Measurements from ENCODE around the gene RGL2.
A peak's percentile ranks its signal among the peaks of the same experiment; 100 is the strongest.
"Not testable (repeated sequence)": the region's sequence is repeated elsewhere in the genome, so short reads cannot be mapped to it uniquely, and the experiment has no call there.

RGL2 gene

GRCh38 chr6:33272275-33273128 is 26.2 kb downstream of the RGL2 start:
- Histone ChIP-seq H3K36me3 (ENCODE audit: control insufficient read depth, insufficient read depth, low read length) (peaks cover 18% of the 10 kb centered on the region; the same call in 1 of the 2 replicates), H3K9me3 (ENCODE audit: control insufficient read depth, insufficient read depth, low read length) (no peaks in the 10 kb centered on the region), H3K4me3 (ENCODE audit: low read length) (peak overlapping the region; percentile 92), H3K27me3 (ENCODE audit: control insufficient read depth, insufficient read depth, low read length) (no peaks in the 10 kb centered on the region), H3K27ac (ENCODE audit: low read length) (no peak overlapping the region), H3K4me1 (ENCODE audit: control insufficient read depth, insufficient read depth, low read length) (no peaks in the 10 kb centered on the region)
- DNase-seq (ENCODE audit: low read depth, low spot score), result no peak
- WGBS (ENCODE audit: insufficient coverage, insufficient read length), result no CpG with 5 or more reads among the region's 22 CpGs

GRCh38 chr6:33271468-33272274 is 27.1 kb downstream of the RGL2 start, which contains the start of the genes RPS18 and VPS52:
TSS of gene RPS18 (plus strand) at chr6:33272075. CDS start at chr6:33272120, 45 bp downstream.
TSS of gene VPS52 (minus strand) at chr6:33271876. CDS start at chr6:33271675, 201 bp downstream.
- peaks cover 26% of the 10 kb centered on the region; the same call in 1 of the 2 replicates for H3K36me3 ChIP-seq (ENCODE audit: control insufficient read depth, insufficient read depth, low read length)
- WGBS (ENCODE audit: insufficient coverage, insufficient read length), result no CpG with 5 or more reads among the region's 48 CpGs

GRCh38 chr6:33271117-33271467 is 27.6 kb downstream of the RGL2 start:
- Histone ChIP-seq H3K27me3 (ENCODE audit: control insufficient read depth, insufficient read depth, low read length) (no peaks in the 10 kb centered on the region), H3K27ac (ENCODE audit: low read length) (no peak overlapping the region), H3K4me3 (ENCODE audit: low read length) (peak overlapping the region; percentile 92; the same call in 1 of the 2 replicates), H3K36me3 (ENCODE audit: control insufficient read depth, insufficient read depth, low read length) (peaks cover 31% of the 10 kb centered on the region; the same call in 1 of the 2 replicates), H3K9me3 (ENCODE audit: control insufficient read depth, insufficient read depth, low read length) (no peaks in the 10 kb centered on the region), H3K4me1 (ENCODE audit: control insufficient read depth, insufficient read depth, low read length) (no peaks in the 10 kb centered on the region)
- no peak for DNase-seq (ENCODE audit: low read depth, low spot score)
- WGBS (ENCODE audit: insufficient coverage, insufficient read length), result no CpG with 5 or more reads among the region's 7 CpGs

More at GRCh38 chr6:33271468-33272274, 27.1 kb downstream of the RGL2 start, which contains the start of the genes RPS18 and VPS52:
- Histone ChIP-seq H3K27me3 (ENCODE audit: control insufficient read depth, insufficient read depth, low read length) (no peaks in the 10 kb centered on the region), H3K9me3 (ENCODE audit: control insufficient read depth, insufficient read depth, low read length) (no peaks in the 10 kb centered on the region), H3K4me3 (ENCODE audit: low read length) (peak within 1 kb of the TSS; percentile 92), H3K4me1 (ENCODE audit: control insufficient read depth, insufficient read depth, low read length) (no peaks in the 10 kb centered on the region), H3K27ac (ENCODE audit: low read length) (no peak within 1 kb of the TSS)
- DNase-seq (ENCODE audit: low read depth, low spot score), result peak; percentile 96

- H3K27me3 ChIP-seq (ENCODE audit: control insufficient read depth, insufficient read depth, low read length), result no peaks in the 10 kb centered on the region
- H3K27ac ChIP-seq (ENCODE audit: low read length), result no peak overlapping the region
- no CpG with 5 or more reads among the region's 7 CpGs for WGBS (ENCODE audit: insufficient coverage, insufficient read length)
- no peaks in the 10 kb centered on the region for H3K9me3 ChIP-seq (ENCODE audit: control insufficient read depth, insufficient read depth, low read length)
- H3K4me1 ChIP-seq (ENCODE audit: control insufficient read depth, insufficient read depth, low read length), result no peaks in the 10 kb centered on the region
- H3K4me3 ChIP-seq (ENCODE audit: low read length), result no peak overlapping the region
- no peak for DNase-seq (ENCODE audit: low read depth, low spot score)
- H3K36me3 ChIP-seq (ENCODE audit: control insufficient read depth, insufficient read depth, low read length), result peaks cover 27% of the 10 kb centered on the region; the same call in 1 of the 2 replicates
These were observed 34.7 kb downstream of the RGL2 start for GRCh38 chr6:33264015-33264414.

- no CpG with 5 or more reads among the region's 3 CpGs for WGBS (ENCODE audit: insufficient coverage, insufficient read length)
- peaks cover 18% of the 10 kb centered on the region; the same call in 1 of the 2 replicates for H3K36me3 ChIP-seq (ENCODE audit: control insufficient read depth, insufficient read depth, low read length)
- not testable (repeated sequence) for H3K27me3 ChIP-seq (ENCODE audit: control insufficient read depth, insufficient read depth, low read length)
These were observed 36.3 kb downstream of the RGL2 start for GRCh38 chr6:33262490-33262889.

GRCh38 chr6:33259032-33259431 is 39.7 kb downstream of the RGL2 start:
- Histone ChIP-seq H3K9me3 (ENCODE audit: control insufficient read depth, insufficient read depth, low read length) (no peaks in the 10 kb centered on the region), H3K4me3 (ENCODE audit: low read length) (no peak overlapping the region), H3K4me1 (ENCODE audit: control insufficient read depth, insufficient read depth, low read length) (no peaks in the 10 kb centered on the region), H3K36me3 (ENCODE audit: control insufficient read depth, insufficient read depth, low read length) (no peaks in the 10 kb centered on the region; the same call in 1 of the 2 replicates), H3K27me3 (ENCODE audit: control insufficient read depth, insufficient read depth, low read length) (no peaks in the 10 kb centered on the region), H3K27ac (ENCODE audit: low read length) (no peak overlapping the region)
- DNase-seq (ENCODE audit: low read depth, low spot score), result no peak
- WGBS (ENCODE audit: insufficient coverage, insufficient read length), result no CpG with 5 or more reads among the region's 5 CpGs

More at GRCh38 chr6:33262490-33262889, 36.3 kb downstream of the RGL2 start:
- H3K9me3 ChIP-seq (ENCODE audit: control insufficient read depth, insufficient read depth, low read length); H3K27ac ChIP-seq (ENCODE audit: low read length); H3K4me3 ChIP-seq (ENCODE audit: low read length); DNase-seq (ENCODE audit: low read depth, low spot score); H3K4me1 ChIP-seq (ENCODE audit: control insufficient read depth, insufficient read depth, low read length): not testable (repeated sequence)

- DNase-seq (ENCODE audit: low read depth, low spot score), result no peak
- Histone ChIP-seq H3K27ac (ENCODE audit: low read length) (no peak overlapping the region), H3K4me1 (ENCODE audit: control insufficient read depth, insufficient read depth, low read length) (0 out of 2 replicates have a peak, but pooled peaks cover 2% of the 10 kb centered on the region), H3K27me3 (ENCODE audit: control insufficient read depth, insufficient read depth, low read length) (no peaks in the 10 kb centered on the region), H3K9me3 (ENCODE audit: control insufficient read depth, insufficient read depth, low read length) (no peaks in the 10 kb centered on the region), H3K4me3 (ENCODE audit: low read length) (no peak overlapping the region), H3K36me3 (ENCODE audit: control insufficient read depth, insufficient read depth, low read length) (no peaks in the 10 kb centered on the region)
- WGBS (ENCODE audit: insufficient coverage, insufficient read length), result no CpG with 5 or more reads among the region's 4 CpGs
These were observed 44.2 kb downstream of the RGL2 start for GRCh38 chr6:33254591-33254990.

GRCh38 chr6:33252759-33253158 is 46.0 kb downstream of the RGL2 start:
- DNase-seq (ENCODE audit: low read depth, low spot score), result no peak
- no peak overlapping the region for H3K4me3 ChIP-seq (ENCODE audit: low read length)
- no peaks in the 10 kb centered on the region for H3K9me3 ChIP-seq (ENCODE audit: control insufficient read depth, insufficient read depth, low read length)
- H3K4me1 ChIP-seq (ENCODE audit: control insufficient read depth, insufficient read depth, low read length), result 0 out of 2 replicates have a peak, but pooled peaks cover 2% of the 10 kb centered on the region
- no peak overlapping the region for H3K27ac ChIP-seq (ENCODE audit: low read length)
- no peaks in the 10 kb centered on the region for H3K36me3 ChIP-seq (ENCODE audit: control insufficient read depth, insufficient read depth, low read length)
- H3K27me3 ChIP-seq (ENCODE audit: control insufficient read depth, insufficient read depth, low read length), result no peaks in the 10 kb centered on the region

- Histone ChIP-seq H3K36me3 (ENCODE audit: control insufficient read depth, insufficient read depth, low read length) (no peaks in the 10 kb centered on the region), H3K27me3 (ENCODE audit: control insufficient read depth, insufficient read depth, low read length) (no peaks in the 10 kb centered on the region; the same call in 1 of the 2 replicates), H3K9me3 (ENCODE audit: control insufficient read depth, insufficient read depth, low read length) (no peaks in the 10 kb centered on the region), H3K27ac (ENCODE audit: low read length) (no peak overlapping the region), H3K4me3 (ENCODE audit: low read length) (no peak overlapping the region), H3K4me1 (ENCODE audit: control insufficient read depth, insufficient read depth, low read length) (0 out of 2 replicates have a peak, but pooled peaks cover 2% of the 10 kb centered on the region)
- DNase-seq (ENCODE audit: low read depth, low spot score), result no peak
- WGBS (ENCODE audit: insufficient coverage, insufficient read length), result 100% methylated on average over 3 of the region's 6 CpGs
These were observed 47.2 kb downstream of the RGL2 start for GRCh38 chr6:33251395-33252012.

GRCh38 chr6:33250731-33251130 is 48.0 kb downstream of the RGL2 start:
- 0 out of 2 replicates have a peak, but pooled peaks cover 2% of the 10 kb centered on the region for H3K4me1 ChIP-seq (ENCODE audit: control insufficient read depth, insufficient read depth, low read length)
- DNase-seq (ENCODE audit: low read depth, low spot score), result no peak
- WGBS (ENCODE audit: insufficient coverage, insufficient read length), result no CpG with 5 or more reads among the region's 13 CpGs
- H3K4me3 ChIP-seq (ENCODE audit: low read length), result no peak overlapping the region
- no peak overlapping the region for H3K27ac ChIP-seq (ENCODE audit: low read length)
- H3K9me3 ChIP-seq (ENCODE audit: control insufficient read depth, insufficient read depth, low read length), result no peaks in the 10 kb centered on the region
- H3K36me3 ChIP-seq (ENCODE audit: control insufficient read depth, insufficient read depth, low read length), result no peaks in the 10 kb centered on the region
- H3K27me3 ChIP-seq (ENCODE audit: control insufficient read depth, insufficient read depth, low read length), result no peaks in the 10 kb centered on the region; the same call in 1 of the 2 replicates
